K562 (cell line): ENCODE measurements around the gene CAMK2B. TPM values are rescaled to one million over a fixed set of nuclear protein-coding genes. Genes with fewer than 3 reads are reported as not detected.

Source experiments
- ARID1B ChIP-seq: fragments of 450-650 bp; IDR thresholded peaks from 2 replicates; pipeline ENCODE4 v1.6.1; 2016; ENCODE audit warnings: antibody characterized with exemption, mild to moderate bottlenecking, inconsistent platforms
- ATF2 ChIP-seq: sonication (generic); formaldehyde crosslinking; IDR thresholded peaks from 2 replicates; pipeline ENCODE4 v1.8.1; 2022; ENCODE audit warnings: missing genetic modification reagents
- CBFA2T2 ChIP-seq: fragments of 450-650 bp; conservative IDR thresholded peaks from 2 replicates; pipeline ENCODE4 v1.6.1; 2017; ENCODE audit warnings: mild to moderate bottlenecking
- CXXC5 ChIP-seq: fragments of 250-450 bp; sonication (Bioruptor Pico); IDR thresholded peaks from 2 replicates; pipeline ENCODE4 v1.8.0; 2022; ENCODE audit warnings: inconsistent platforms, mild to moderate bottlenecking, moderate library complexity
- ETS2 ChIP-seq: IDR thresholded peaks from 2 replicates; pipeline ENCODE4 v1.6.1; 2016; ENCODE audit warnings: borderline replicate concordance, missing genetic modification characterization, mild to moderate bottlenecking, moderate library complexity, missing compliant biosample characterization; ENCODE audit not compliant: poor library complexity, severe bottlenecking
- ID3 ChIP-seq, 2 experiments: fragments of 250-450 bp in 1 of 2; fragments of 450-650 bp in 1 of 2; sonication (Bioruptor Pico) in 1 of 2; IDR thresholded peaks; 2 replicates each; pipeline versions ENCODE4 v1.6.1 to v1.8.0; 2016 to 2021; ENCODE audit warnings: mild to moderate bottlenecking in 2 of 2, moderate library complexity in 2 of 2, missing compliant biosample characterization in 1 of 2, missing genetic modification characterization in 1 of 2
- IRF2 ChIP-seq: sonication (generic); formaldehyde crosslinking; IDR thresholded peaks from 2 replicates; pipeline ENCODE4 v1.8.1; 2022; ENCODE audit warnings: mild to moderate bottlenecking, missing genetic modification reagents
- KAT7 ChIP-seq: sonication (generic); formaldehyde crosslinking; IDR thresholded peaks from 2 replicates; pipeline ENCODE4 v1.8.0; 2022; ENCODE audit warnings: missing genetic modification reagents, mild to moderate bottlenecking, borderline replicate concordance
- LEF1 ChIP-seq: fragments of 450-650 bp; IDR thresholded peaks from 2 replicates; pipeline ENCODE4 v1.6.1; 2016; ENCODE audit warnings: mild to moderate bottlenecking
- MEIS2 ChIP-seq: fragments of 450-650 bp; IDR thresholded peaks from 2 replicates; pipeline ENCODE4 v1.6.1; 2014; ENCODE audit warnings: mild to moderate bottlenecking; ENCODE audit not compliant: partially characterized antibody
- MTA1 ChIP-seq: fragments of 450-650 bp; IDR thresholded peaks from 2 replicates; pipeline ENCODE4 v1.6.1; 2017; ENCODE audit warnings: borderline replicate concordance
- PBX2 ChIP-seq, 2 experiments: IDR thresholded peaks in 1 of 2; conservative IDR thresholded peaks in 1 of 2; 2 replicates each; pipeline ENCODE4 v1.6.1; 2016; ENCODE audit warnings: low read depth in 2 of 2, mild to moderate bottlenecking in 1 of 2, missing compliant biosample characterization in 1 of 2, missing genetic modification characterization in 1 of 2, moderate library complexity in 1 of 2
- POLR2AphosphoS5 ChIP-seq: IDR thresholded peaks from 2 replicates; pipeline ENCODE4 v1.6.1; 2011; ENCODE audit warnings: mild to moderate bottlenecking, low read depth, low read length, moderate library complexity; ENCODE audit not compliant: control insufficient read depth, insufficient read depth
- SMAD1 ChIP-seq: fragments of 150-350 bp; IDR thresholded peaks from 2 replicates; pipeline ENCODE4 v1.6.1; 2014; ENCODE audit warnings: low read length, low read depth; ENCODE audit not compliant: partially characterized antibody
- TCFL5 ChIP-seq: fragments of 250-450 bp; sonication (Bioruptor Pico); conservative IDR thresholded peaks from 2 replicates; pipeline ENCODE4 v1.6.1; 2021; ENCODE audit warnings: mild to moderate bottlenecking, moderate library complexity, matching md5 sums
- YY1 ChIP-seq, 3 experiments: IDR thresholded peaks; 2 replicates each; pipeline ENCODE4 v1.6.1; 2011; ENCODE audit warnings: low read length in 2 of 3, mild to moderate bottlenecking in 2 of 3, moderate library complexity in 2 of 3, borderline replicate concordance in 1 of 3, control low read depth in 1 of 3, low read depth in 1 of 3; ENCODE audit not compliant: insufficient read depth in 3 of 3, insufficient replicate concordance in 2 of 3, control insufficient read depth in 1 of 3, insufficient read length in 1 of 3; ENCODE audit errors: extremely low read depth in 1 of 3
- ZNF449 ChIP-seq: fragments of 250-450 bp; sonication (Bioruptor Pico); IDR thresholded peaks from 2 replicates; pipeline ENCODE4 v1.8.0; 2022; ENCODE audit warnings: moderate library complexity, mild to moderate bottlenecking, inconsistent platforms
- ZNF785 ChIP-seq: fragments of 250-450 bp; sonication (Bioruptor Pico); IDR thresholded peaks from 2 replicates; pipeline ENCODE4 v1.4.0; 2020; ENCODE audit warnings: mild to moderate bottlenecking
- polyA plus RNA-seq, 8 experiments: library from polyadenylated mRNA; depleted of rRNA in 4 of 8; stranded (reverse) in 5 of 8; unstranded in 3 of 8; fragments of >200 nt; fragmentation: Nextera tagmentation in 2 of 8; fragmentation: Illumina TruSeq in 1 of 8; extraction: Ambion mirVana in 2 of 8; extraction: Trizol in 1 of 8; gene quantifications; 2 replicates each; pipeline versions ENCODE4 v1.2.1 to v1.2.3, GENCODE V29; 2011 to 2014; ENCODE audit warnings: inconsistent platforms in 1 of 8, missing spikeins in 1 of 8
- total RNA-seq, 7 experiments: library from RNA; depleted of rRNA in 6 of 7; stranded (reverse); fragments of >200 nt in 6 of 7; fragmentation: Illumina TruSeq in 2 of 7; extraction: Trizol in 2 of 7; gene quantifications; 2 replicates each; pipeline versions ENCODE4 v1.2.1 to v1.2.3, GENCODE V29; 2011 to 2021; ENCODE audit warnings: low replicate concordance in 1 of 7

CAMK2B gene
- total and polyA plus RNA-seq, 9 of the 15 experiments (the other 6 are each of a cell fraction or from before 2014, with no cell fraction given): 0.04 to 0.09 (median 0.05) TPM; not detected in 4

GRCh38 chr7:44309271-44310091 lies 15.9 kb downstream of the CAMK2B start (continued):
- TF ChIP-seq MEIS2 (no peak), ZNF449 (CRISPR knock-in tag) (no peak), TCFL5 (CRISPR knock-in tag) (no peak), LEF1 (no peak), KAT7 (CRISPR knock-in tag) (no peak), POLR2AphosphoS5 (no peak), YY1 (IDR thresholded peaks at IDR 0.05; ENCODE audit: borderline replicate concordance in 1 of 3, control insufficient read depth in 1 of 3, extremely low read depth in 1 of 3, insufficient read depth in 3 of 3, insufficient read length in 1 of 3, insufficient replicate concordance in 2 of 3, low read depth in 1 of 3, low read length in 2 of 3) (peak in 1 of 3 experiments; percentile 19), ETS2 (tag) (no peak), CBFA2T2 (no peak), MTA1 (no peak), SMAD1 (no peak), ATF2 (CRISPR knock-in tag) (no peak), ID3 (CRISPR knock-in tag; IDR thresholded peaks at IDR 0.05) (no peak), ID3 (tag; IDR thresholded peaks at IDR 0.05) (no peak), IRF2 (CRISPR knock-in tag) (no peak), CXXC5 (CRISPR knock-in tag) (peak; percentile 26; the same call in 1 of the 2 replicates), PBX2 (CRISPR knock-in tag; IDR thresholded peaks at IDR 0.05; ENCODE audit: low read depth) (no peak), PBX2 (tag; conservative IDR thresholded peaks at IDR 0.05; ENCODE audit: low read depth) (no peak), ARID1B (no peak), ZNF785 (CRISPR knock-in tag) (no peak)
